ENCODE data around the gene PTPN7.

GRCh38 chr1:202207292-202207691 is 46.9 kb upstream of the PTPN7 start:
- TF ChIP-seq, protein P1, sequence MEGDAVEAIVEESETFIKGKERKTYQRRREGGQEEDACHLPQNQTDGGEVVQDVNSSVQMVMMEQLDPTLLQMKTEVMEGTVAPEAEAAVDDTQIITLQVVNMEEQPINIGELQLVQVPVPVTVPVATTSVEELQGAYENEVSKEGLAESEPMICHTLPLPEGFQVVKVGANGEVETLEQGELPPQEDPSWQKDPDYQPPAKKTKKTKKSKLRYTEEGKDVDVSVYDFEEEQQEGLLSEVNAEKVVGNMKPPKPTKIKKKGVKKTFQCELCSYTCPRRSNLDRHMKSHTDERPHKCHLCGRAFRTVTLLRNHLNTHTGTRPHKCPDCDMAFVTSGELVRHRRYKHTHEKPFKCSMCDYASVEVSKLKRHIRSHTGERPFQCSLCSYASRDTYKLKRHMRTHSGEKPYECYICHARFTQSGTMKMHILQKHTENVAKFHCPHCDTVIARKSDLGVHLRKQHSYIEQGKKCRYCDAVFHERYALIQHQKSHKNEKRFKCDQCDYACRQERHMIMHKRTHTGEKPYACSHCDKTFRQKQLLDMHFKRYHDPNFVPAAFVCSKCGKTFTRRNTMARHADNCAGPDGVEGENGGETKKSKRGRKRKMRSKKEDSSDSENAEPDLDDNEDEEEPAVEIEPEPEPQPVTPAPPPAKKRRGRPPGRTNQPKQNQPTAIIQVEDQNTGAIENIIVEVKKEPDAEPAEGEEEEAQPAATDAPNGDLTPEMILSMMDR (optimal IDR thresholded peaks at IDR 0.05 in 1 of 3, IDR thresholded peaks at IDR 0.05 in 1 of 3, conservative IDR thresholded peaks at IDR 0.05 in 1 of 3; ENCODE audit: extremely low read depth in 1 of 3, insufficient read depth in 2 of 3, low read length in 3 of 3), result peak in 1 of 3 experiments; percentile 15
- TF ChIP-seq EZH2 (IDR thresholded peaks at IDR 0.05; ENCODE audit: low read length), result no peak
